Cardiac septum (tissue), 1 donor: ENCODE data around the gene PPP2R1B. TPM values are rescaled to one million over a fixed set of nuclear protein-coding genes. Genes with fewer than 3 reads are reported as not detected.

Experiments used
- DNase-seq: peaks from one replicate; pipeline ENCODE4 v3.0.0-alpha.2; 2020; ENCODE audit warnings: low spot score
- intact Hi-C: fragments of 100-400 bp; cut with DNase I; formaldehyde crosslinking; loops from one replicate; pipeline ENCODE4 v1.14.0; 2022
- total RNA-seq: library from RNA; stranded (reverse); fragmentation: NEBNext Ultra II Directional; extraction: Animal tissue kit (Norgen Biotek cat#: 25700); gene quantifications from one replicate; pipeline ENCODE4 v1.2.1, GENCODE V29; 2021
- donor health status: DM: no; HTN: no; CAD: no.

The PPP2R1B gene
- total RNA-seq, 1 donor from 2014 or later = 12.9 TPM

GRCh38 chr11:111707691-111708067 lies 58.5 kb downstream of the PPP2R1B start:
- no peak for DNase-seq
- intact Hi-C loops = no loop called here

GRCh38 chr11:111707039-111707690 lies 59.0 kb downstream of the PPP2R1B start:
- intact Hi-C loops = no loop called here
- DNase-seq = no peak

GRCh38 chr11:111703576-111703975 lies 62.6 kb downstream of the PPP2R1B start:
- no peak for DNase-seq
- intact Hi-C loops = loop anchor here (5.0 kb wide), 1 partner anchor 66 kb away; no protein-coding TSS in a partner anchor

GRCh38 chr11:111702623-111703022 lies 63.6 kb downstream of the PPP2R1B start:
- intact Hi-C loops = loop anchor here (5.0 kb wide), 1 partner anchor 65 kb away; no protein-coding TSS in a partner anchor
- no peak for DNase-seq

- intact Hi-C loops = loop anchor here (5.0 kb wide), 1 partner anchor 63 kb away; no protein-coding TSS in a partner anchor
- DNase-seq = no peak
These were observed 66.0 kb downstream of the PPP2R1B start for GRCh38 chr11:111700162-111700561.

GRCh38 chr11:111699579-111700156 lies 66.5 kb downstream of the PPP2R1B start:
- intact Hi-C loops = loop anchor here (5.0 kb wide), 1 partner anchor 62 kb away; no protein-coding TSS in a partner anchor
- DNase-seq = no peak

GRCh38 chr11:111698852-111699559 lies 67.2 kb downstream of the PPP2R1B start:
- intact Hi-C loops = no loop called here
- no peak for DNase-seq

GRCh38 chr11:111697933-111698371 lies 68.2 kb downstream of the PPP2R1B start:
- intact Hi-C loops = no loop called here
- DNase-seq = no peak

- intact Hi-C loops = no loop called here
- no peak for DNase-seq
These were observed 69.6 kb downstream of the PPP2R1B start for GRCh38 chr11:111696556-111696955.

GRCh38 chr11:111694851-111695250 lies 71.3 kb downstream of the PPP2R1B start:
- intact Hi-C loops = no loop called here
- no peak for DNase-seq

- intact Hi-C loops = no loop called here
- no peak for DNase-seq
These were observed 72.8 kb downstream of the PPP2R1B start for GRCh38 chr11:111693224-111693937.

- DNase-seq = no peak
- intact Hi-C loops = no loop called here
These were observed 74.4 kb downstream of the PPP2R1B start for GRCh38 chr11:111691741-111692140.

GRCh38 chr11:111691176-111691575 lies 75.0 kb downstream of the PPP2R1B start:
- no peak for DNase-seq
- intact Hi-C loops = no loop called here

GRCh38 chr11:111688013-111688412 lies 78.2 kb downstream of the PPP2R1B start:
- intact Hi-C loops = no loop called here
- no peak for DNase-seq

GRCh38 chr11:111684251-111684650 lies 81.9 kb downstream of the PPP2R1B start:
- intact Hi-C loops = no loop called here

GRCh38 chr11:111683806-111684205 lies 82.4 kb downstream of the PPP2R1B start:
- DNase-seq = no peak
- intact Hi-C loops = no loop called here

More at GRCh38 chr11:111684251-111684650, 81.9 kb downstream of the PPP2R1B start:
- DNase-seq = no peak

GRCh38 chr11:111680486-111681175 lies 85.6 kb downstream of the PPP2R1B start:
- no peak for DNase-seq
- intact Hi-C loops = no loop called here
